GM12891 (cell line): ENCODE data around the gene COPZ1.
"Not testable (repeated sequence)": the region's sequence is repeated elsewhere in the genome, so short reads cannot be mapped to it uniquely, and the experiment has no call there.

ENCODE experiments used
- DNase-seq: peaks from one replicate; pipeline ENCODE4 v3.0.0; 2011; ENCODE audit warnings: low spot score; ENCODE audit not compliant: insufficient read length
- FAIRE-seq: peaks from 2 replicates; lab custom pipeline; 2011; peaks lifted over from hg19 to GRCh38; lab: Jason Lieb, UNC
- PAX5 ChIP-seq: IDR thresholded peaks from 2 replicates; pipeline ENCODE4 v1.6.1; 2011; ENCODE audit warnings: low read length, moderate library complexity, mild to moderate bottlenecking; ENCODE audit not compliant: insufficient read depth, severe bottlenecking
- POLR2A ChIP-seq: IDR thresholded peaks from 2 replicates; pipeline ENCODE4 v1.6.1; 2011; ENCODE audit warnings: low read depth, low read length, control low read depth
- POLR2AphosphoS5 ChIP-seq: IDR thresholded peaks from 2 replicates; pipeline ENCODE4 v1.6.1; 2011; ENCODE audit warnings: low read depth, low read length, control low read depth
- POU2F2 ChIP-seq: IDR thresholded peaks from 2 replicates; pipeline ENCODE4 v1.6.1; 2011; ENCODE audit warnings: low read depth, mild to moderate bottlenecking, control low read depth, low read length, moderate library complexity
- SPI1 ChIP-seq: IDR thresholded peaks from 2 replicates; pipeline ENCODE4 v1.6.1; 2011; ENCODE audit warnings: low read depth, low read length, control low read depth
- TAF1 ChIP-seq: IDR thresholded peaks from 2 replicates; pipeline ENCODE4 v1.6.1; 2011; ENCODE audit warnings: low read depth, low read length, control low read depth

COPZ1 gene

DNA sequence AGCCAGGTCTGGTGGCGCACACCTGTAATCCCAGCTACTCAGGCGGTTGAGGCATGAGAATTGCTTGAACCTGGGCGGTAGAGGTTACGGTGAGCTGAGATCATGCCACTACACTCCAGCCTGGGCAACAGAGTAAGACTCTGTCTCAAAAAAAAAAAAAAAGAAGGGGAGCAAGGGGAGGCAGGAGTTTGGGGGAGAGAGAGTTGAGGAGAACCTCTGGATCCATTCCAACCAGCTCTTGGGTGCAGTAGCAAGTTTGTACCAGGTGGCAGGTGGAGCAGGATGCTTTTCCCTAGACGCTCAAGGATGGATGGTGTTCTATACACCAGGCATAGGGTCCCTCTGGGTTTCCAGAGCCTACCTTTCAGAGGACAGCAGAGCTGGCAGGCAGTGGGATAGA is 26.0 kb upstream of the COPZ1 start:
- no peak for FAIRE-seq
- no peak for DNase-seq
- no peak for TF ChIP-seq SPI1
- TF ChIP-seq PAX5, result no peak
- TF ChIP-seq POLR2AphosphoS5, result no peak
- no peak for TF ChIP-seq POU2F2
- no peak for TF ChIP-seq POLR2A
- TF ChIP-seq TAF1, result no peak

DNA sequence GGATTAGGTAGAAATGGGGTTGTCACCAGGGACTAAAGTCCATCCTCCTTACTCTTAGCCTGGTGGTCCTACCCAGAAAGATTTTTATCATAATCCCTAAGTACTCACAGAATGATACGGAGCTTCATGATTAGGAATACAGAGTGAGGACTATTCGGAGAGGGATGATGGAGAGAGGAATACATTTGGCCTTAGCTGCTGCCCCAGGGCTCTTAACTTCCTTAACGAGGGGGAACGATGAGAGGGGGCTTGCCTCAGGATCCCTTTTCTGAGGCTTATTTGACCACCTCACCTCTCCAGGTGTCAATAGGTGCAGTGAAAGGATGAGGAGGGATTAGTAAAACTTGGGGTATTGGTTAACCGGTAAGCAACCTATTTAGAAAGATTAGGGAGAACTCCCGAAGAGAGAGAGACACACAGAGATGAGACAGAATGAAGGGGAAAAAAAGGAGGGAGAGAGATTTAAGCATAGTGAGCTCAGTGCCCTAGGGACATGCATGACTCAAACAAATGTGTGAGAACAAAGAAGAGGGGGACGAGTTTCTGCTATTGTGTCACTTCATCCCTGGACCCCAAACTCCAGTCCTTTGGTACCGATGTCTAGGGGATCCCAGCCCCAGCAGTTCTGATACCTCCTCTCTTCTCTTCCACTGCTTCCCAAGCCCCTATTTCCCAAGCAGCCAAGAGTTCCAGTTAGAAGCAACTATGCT is 25.3 kb upstream of the COPZ1 start:
- FAIRE-seq (no peak), DNase-seq (no peak)
- TF ChIP-seq SPI1 (no peak), POLR2A (no peak), TAF1 (no peak), POLR2AphosphoS5 (no peak), POU2F2 (no peak), PAX5 (no peak)

DNA sequence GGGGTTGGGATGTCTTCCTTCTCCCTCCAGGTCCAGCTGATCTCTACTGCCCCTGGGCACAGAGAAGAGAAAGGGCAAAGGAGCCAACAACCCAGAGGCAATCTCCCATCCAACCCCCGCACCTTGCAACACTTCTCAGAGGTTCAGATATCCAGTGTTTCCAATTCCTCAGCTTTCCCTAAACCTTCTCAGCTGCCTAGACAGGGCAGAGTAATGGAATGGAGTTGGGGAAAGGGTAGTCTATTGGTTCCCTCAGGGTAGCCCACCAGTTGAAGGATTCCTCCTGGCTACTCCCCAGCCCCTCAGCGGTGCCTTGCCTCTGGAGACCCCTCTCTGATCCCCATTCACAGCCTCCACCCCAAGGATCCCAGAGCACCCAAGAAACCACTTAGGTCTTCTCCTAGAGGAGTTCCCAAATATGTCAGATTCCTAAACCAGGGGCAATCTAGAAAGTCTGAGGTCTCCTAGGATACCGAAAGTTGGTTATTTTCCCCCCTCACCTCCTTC is 24.7 kb upstream of the COPZ1 start:
- no peak for TF ChIP-seq POLR2AphosphoS5
- DNase-seq (no peak), FAIRE-seq (no peak)

DNA sequence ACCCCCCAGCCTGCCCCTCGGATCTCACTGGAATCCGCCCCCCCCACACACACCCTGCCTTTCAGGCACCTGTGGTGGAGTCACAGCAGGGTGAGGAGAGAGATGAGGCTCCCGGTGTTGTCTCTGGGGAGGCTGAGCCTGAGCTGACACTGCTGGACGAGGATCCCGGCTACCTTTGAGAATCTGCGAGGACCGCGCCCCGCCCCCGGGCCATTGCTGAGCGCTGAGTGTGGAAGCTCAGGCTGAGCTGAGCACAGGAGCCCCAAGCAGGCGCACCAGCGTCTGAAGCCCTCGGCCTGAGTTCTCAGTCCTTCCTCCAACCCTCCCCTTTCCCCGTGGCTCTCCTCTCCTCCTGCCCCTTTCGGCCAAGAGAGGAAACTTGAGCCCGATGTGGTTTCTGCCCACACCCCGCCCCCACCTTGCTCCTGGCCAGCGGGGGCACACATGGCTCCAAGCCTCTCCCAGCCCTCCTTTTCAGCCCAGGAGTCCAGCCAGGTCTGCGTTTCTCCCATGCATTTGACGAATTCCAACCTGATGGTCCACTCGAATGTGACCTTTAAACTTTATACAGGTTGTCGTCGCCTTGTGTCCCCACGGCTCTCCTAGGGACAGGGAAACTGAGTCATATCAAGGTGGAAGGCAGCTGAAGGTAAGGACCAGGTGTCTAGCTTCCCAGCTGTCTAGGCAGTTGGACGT is 24.1 kb upstream of the COPZ1 start, which contains the start of gene NFE2:
NFE2 (minus strand) TSS at position 284 of the 696 bp plus-strand sequence. CDS start 5,767 bp downstream, outside the sequence.
- no peak for TF ChIP-seq POLR2A
- no peak for TF ChIP-seq POLR2AphosphoS5
- no peak for TF ChIP-seq POU2F2
- TF ChIP-seq SPI1, result no peak
- no peak for TF ChIP-seq PAX5
- TF ChIP-seq TAF1, result no peak
- FAIRE-seq (no peak), DNase-seq (peak; percentile 32)

- no peak for FAIRE-seq
- no peak for DNase-seq
- no peak for TF ChIP-seq POLR2A
- no peak for TF ChIP-seq TAF1
- no peak for TF ChIP-seq PAX5
- TF ChIP-seq POLR2AphosphoS5, result no peak
- TF ChIP-seq SPI1, result no peak
- no peak for TF ChIP-seq POU2F2
Observed at GRCh38 chr12:54301428-54302048, 23.4 kb upstream of the COPZ1 start.

DNA sequence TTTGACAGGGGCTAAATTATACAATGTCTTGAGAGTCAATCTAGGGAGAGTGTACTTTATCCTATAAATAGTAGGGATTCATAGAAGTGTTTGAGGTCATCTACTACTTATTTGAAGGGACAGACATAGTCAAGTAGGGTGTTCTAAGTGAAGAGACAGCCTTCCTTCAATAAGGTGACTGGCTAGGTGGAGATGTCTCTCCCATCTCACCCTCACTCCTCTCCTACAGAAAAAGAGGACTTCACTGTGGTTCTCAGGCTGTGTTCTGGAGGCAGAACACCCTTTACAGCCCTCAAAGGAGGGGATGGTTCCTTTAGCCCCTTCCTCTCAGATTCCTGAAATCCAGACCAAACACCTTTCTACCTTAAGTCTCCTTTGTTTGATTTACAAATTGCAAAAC is 21.3 kb upstream of the COPZ1 start:
- DNase-seq, result no peak
- FAIRE-seq, result no peak
- no peak for TF ChIP-seq SPI1
- TF ChIP-seq TAF1, result no peak
- no peak for TF ChIP-seq POLR2A
- TF ChIP-seq POU2F2, result no peak
- TF ChIP-seq POLR2AphosphoS5, result no peak
- TF ChIP-seq PAX5, result no peak

DNA sequence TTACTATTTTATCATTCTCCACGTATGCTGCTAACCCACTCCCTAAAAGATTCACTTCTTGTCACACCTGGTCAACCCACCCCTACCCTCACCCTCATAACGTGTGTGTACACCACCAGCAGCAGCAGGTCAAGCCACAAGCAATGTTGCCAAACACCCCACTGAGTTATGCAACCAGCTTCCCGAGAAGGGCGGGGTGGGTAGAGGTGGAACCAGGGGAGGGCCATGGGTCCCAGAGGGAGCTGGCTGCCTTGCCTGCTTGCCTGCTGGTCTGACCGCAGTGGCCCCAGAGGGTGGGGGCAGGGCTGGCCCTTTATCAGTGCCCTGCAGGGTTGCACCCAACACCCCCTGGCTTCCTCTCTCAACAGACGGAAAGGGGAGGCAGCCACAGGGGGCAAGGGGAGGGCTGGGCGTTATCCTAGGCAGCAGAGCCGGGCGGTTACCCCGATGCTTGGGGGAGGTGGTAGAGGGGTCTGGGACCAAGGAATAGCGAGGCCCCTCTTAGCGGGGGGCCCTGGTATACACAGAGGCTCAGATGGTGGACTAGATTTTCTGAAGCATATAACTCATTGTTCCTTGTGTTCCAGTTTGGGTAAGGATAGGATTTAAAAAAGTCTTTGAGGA is 20.6 kb upstream of the COPZ1 start:
- no peak for FAIRE-seq
- DNase-seq, result no peak
- TF ChIP-seq TAF1, result no peak
- no peak for TF ChIP-seq PAX5
- TF ChIP-seq POLR2A, result no peak
- no peak for TF ChIP-seq POLR2AphosphoS5
- TF ChIP-seq POU2F2, result no peak
- no peak for TF ChIP-seq SPI1

DNA sequence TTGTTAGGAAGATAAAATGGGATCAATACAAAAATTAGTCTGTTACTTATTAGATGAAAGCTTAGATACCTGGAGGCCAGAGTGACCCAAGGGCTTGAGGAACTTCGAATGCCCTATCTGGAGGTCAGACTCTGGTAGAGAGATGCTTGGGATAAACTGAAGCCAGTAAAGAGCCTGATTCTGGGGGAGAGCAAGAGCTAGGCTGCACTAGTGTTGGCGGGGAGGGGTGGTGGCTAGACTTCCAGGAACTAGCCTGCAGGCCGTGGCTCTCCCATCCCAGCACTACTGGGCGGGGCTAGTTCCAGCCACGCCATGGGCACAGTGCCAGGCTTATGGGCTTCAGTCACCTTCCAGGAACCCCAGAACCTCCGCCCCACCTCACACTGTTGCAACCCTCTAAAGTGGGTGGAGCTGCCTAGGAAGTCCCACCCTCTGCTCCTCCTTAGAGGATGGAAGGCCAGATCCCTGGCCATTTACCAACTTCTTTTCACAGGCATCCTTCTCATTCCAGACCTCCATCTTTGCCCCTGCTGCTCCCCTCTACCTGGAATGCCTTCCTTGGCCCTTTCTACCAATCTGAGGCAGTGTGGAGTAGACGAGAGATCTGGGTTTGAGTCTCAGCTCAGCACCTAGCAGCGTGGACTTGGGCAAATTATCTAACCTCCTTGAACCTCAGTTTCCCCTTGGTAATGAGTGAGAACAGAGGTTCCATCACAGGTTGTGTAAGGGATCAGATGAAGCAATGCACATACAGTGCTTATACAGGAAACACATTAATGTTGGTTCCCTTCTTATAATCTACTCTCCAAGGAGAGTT is 17.8 kb upstream of the COPZ1 start:
- DNase-seq (no peak), FAIRE-seq (no peak)
- TF ChIP-seq POLR2AphosphoS5 (no peak), PAX5 (no peak), TAF1 (no peak), POLR2A (no peak), POU2F2 (no peak), SPI1 (no peak)

DNA sequence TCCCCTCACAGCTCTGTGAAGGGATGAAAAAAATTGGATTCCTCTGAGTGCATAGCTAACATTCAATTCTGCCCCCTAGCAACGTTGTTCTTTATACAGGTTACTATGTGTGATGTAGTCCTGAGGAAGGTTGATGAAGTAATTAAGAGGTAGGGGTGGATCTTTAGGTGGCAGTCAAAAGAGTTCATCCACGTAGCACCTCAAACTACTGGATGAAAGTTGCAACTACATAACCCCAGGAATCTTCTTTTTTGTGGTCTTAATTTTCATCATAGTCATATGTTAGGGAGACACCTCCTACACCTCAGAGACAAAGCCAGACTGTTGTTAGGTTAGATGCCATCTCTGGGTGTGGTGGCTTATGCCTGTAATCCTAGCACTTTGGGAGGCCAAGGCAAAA is 13.9 kb upstream of the COPZ1 start:
- FAIRE-seq (no peak), DNase-seq (no peak)
- TF ChIP-seq PAX5, result no peak
- TF ChIP-seq POLR2AphosphoS5, result no peak
- no peak for TF ChIP-seq POLR2A
- no peak for TF ChIP-seq POU2F2
- TF ChIP-seq TAF1, result no peak
- TF ChIP-seq SPI1, result no peak

DNA sequence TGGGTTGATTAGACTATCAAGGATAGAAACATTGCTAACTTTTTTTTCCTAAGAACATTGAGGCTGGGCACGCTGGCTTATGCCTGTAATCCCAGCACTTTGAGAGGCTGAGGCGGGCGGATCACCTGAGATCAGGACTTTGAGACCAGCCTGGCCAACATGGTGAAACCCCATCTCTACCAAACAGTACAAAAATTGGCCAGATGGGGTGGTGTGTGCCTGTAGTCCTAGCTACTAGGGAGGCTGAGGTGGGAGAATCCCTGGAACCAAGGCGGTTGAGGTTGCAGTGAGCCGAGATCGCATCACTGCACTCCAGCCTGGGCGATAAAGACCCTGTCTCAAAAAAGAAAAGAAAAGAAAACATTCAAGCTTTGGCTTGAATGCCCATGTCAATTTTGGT is 12.6 kb upstream of the COPZ1 start:
- not testable (repeated sequence) for DNase-seq, FAIRE-seq
